GM11168 (cell line): Measurements from ENCODE around the gene PLCH2.
"Not testable (repeated sequence)": the region's sequence is repeated elsewhere in the genome, so short reads cannot be mapped to it uniquely, and the experiment has no call there.

ENCODE experiments used
- in situ Hi-C: fragments of 300-500 bp; cut with MboI; formaldehyde crosslinking; loops from one replicate; pipeline ENCODE4 v1.12.0; 2022; ENCODE audit warnings: low sequenced_read_pairs; ENCODE audit not compliant: unreplicated experiment

The PLCH2 gene

GRCh38 chr1:2476061-2476999 is at the start of gene PLCH2:
PLCH2 (plus strand) TSS chr1:2476289; CDS start chr1:2476589, 300 bp downstream.
- in situ Hi-C loops, result no loop called here

DNA sequence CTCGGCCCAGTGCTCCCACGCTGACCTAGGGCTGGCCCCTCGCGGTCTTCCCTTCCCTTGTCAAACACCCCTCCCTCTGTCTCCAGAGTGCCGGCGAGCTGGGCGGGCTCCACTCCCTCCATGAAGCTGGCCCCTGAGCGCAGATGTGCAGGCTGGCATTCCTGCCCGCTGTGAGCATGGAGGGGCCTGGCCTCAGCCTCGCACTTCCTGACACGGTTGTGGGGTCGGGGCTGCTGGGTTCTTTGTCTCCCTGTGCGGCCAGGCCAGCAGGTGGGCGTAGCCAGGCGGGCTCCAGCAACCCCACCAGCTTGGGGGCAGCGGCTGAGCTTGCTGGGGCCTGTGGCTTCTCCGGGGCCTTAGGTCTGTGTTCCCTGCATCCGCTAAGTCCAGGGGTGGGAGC is 49.5 kb upstream of the PLCH2 start:
- in situ Hi-C loops, result loop anchor here (10.0 kb wide), 1 partner anchor 98 kb away; the partner anchor contains the start of gene PANK4

DNA sequence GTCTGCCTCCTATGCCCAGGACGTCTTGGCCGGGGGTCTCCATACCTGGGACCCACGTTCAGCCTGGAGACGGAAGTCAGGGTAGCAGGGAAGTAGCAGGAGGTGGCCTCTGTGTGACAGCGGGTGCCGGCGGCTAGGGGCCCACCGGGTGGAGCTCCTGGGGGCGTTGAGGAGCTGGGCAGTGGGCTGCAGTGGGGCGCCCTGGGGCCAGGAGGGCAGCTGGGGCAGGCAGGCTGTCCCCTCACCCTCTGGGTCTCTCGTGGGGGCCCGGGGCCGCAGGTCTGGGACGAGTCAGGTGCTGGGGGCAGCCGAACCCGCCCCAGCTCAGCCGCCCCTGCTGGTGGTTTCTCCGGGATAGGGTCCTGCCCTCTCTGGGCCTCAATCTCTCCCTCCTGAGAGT is 49.0 kb upstream of the PLCH2 start:
- in situ Hi-C loops, result loop anchor here (10.0 kb wide), 1 partner anchor 98 kb away; the partner anchor contains the start of gene PANK4

- in situ Hi-C loops, result loop anchor here (10.0 kb wide), 1 partner anchor 97 kb away; the partner anchor contains the start of gene PANK4
Measured at GRCh38 chr1:2427976-2428375, 48.1 kb upstream of the PLCH2 start.

- in situ Hi-C loops, result loop anchor here (10.0 kb wide), 1 partner anchor 96 kb away; the partner anchor contains the start of gene PANK4
Measured at GRCh38 chr1:2428490-2428889, 47.6 kb upstream of the PLCH2 start.

GRCh38 chr1:2429780-2430591 is 46.1 kb upstream of the PLCH2 start:
- in situ Hi-C loops, result loop anchor here (10.0 kb wide), 1 partner anchor 95 kb away; the partner anchor contains the start of gene PANK4

DNA sequence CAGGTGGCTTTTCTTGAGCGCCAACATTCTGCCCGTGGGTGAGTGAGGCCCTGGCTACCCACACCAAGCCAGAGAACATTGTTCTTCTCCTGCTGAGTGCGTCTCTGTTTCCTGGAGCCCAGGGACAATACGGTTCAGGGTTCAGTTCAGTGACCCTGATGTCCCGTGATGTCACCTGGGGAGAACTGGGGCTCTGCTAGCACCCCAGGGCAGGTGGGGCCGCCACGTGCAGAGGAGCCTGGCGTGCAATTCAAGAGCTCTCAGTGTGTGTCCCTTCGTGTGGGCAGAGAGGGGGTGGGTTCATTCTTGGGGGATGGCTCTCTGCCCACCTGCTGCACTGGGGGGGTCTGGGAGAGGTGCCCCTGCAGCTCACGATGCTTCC is 45.5 kb upstream of the PLCH2 start:
- in situ Hi-C loops, result no loop called here

- in situ Hi-C loops, result no loop called here
Measured at GRCh38 chr1:2431103-2431502, 45.0 kb upstream of the PLCH2 start.

- in situ Hi-C loops, result no loop called here
Measured at GRCh38 chr1:2431518-2431917, 44.6 kb upstream of the PLCH2 start.

DNA sequence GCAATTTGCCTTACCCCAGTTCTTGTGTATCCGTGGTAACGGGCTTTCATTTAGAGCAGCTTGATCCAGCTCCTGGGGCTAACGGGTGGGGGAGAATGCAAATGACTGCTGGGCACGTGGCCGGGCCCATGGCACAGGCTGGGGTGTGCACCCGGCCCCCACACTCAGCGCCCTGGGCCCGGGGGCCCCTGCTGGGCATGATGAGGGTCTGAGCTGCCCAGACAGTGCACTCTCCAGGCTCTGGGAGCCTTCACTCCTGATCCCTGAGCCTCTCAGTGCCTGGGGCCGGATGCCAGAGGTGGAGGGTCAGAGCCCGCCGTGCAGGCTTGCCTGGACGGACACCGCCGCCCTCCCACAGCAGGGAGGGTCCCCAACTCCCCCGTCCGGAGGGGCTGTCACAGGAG is 43.6 kb upstream of the PLCH2 start:
- in situ Hi-C loops, result no loop called here

DNA sequence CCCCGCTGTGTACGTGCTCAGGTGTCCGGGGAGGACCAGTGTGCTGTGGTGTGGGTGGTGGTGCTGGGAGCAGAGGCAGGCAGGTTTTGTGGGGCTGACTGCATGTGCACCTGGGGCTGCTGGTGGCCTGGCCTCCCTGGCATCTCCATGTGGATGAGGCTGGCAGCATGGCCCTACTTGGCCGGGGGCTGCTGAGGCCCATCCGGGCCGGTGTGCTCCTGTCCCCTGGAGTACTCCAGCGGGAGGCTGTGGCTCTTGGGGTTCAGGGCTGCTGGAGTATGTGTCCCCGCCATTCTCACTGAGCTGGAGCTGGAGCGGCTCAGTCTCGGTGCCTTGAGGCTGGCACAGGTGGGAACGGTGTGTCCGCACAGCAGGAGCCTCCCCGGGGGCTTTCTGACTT is 42.9 kb upstream of the PLCH2 start:
- in situ Hi-C loops, result no loop called here

DNA sequence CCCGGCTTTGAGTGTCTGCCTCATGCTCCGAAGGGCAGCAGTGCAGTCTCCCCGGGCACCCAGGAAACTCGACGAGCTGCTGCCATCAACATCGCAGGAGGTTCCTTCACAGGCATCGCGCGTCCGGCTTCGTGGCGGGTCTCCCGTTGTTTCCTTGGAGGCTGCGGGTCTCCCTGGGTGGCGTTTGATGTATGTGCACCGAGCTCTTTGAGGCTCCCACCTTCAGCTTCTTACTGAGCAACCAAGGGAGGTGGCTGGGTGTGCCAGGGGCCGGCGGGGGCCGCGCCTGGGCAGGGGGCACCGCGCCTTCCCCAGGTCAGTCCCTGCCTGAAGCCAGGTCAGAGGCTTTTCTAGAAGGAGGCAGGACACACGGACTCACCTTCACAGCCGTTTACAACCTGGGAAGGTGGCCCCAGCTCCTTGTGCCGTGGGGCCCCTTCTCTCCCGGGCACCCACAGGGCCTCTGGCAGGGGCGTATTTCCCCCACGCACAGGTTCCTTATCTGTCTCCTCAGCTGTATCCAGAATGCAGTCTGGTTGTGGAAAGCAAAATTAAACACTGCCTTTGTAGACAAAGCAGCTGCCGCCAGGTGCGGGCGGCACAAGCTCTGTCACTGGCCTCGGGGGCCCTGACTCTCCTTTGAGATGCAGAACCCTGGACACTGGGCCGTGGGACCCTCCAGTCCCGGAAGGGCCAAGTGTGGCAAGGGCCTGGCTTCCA is 42.0 kb upstream of the PLCH2 start:
- in situ Hi-C loops, result no loop called here

- in situ Hi-C loops, result no loop called here
Measured at GRCh38 chr1:2435091-2435490, 41.0 kb upstream of the PLCH2 start.

DNA sequence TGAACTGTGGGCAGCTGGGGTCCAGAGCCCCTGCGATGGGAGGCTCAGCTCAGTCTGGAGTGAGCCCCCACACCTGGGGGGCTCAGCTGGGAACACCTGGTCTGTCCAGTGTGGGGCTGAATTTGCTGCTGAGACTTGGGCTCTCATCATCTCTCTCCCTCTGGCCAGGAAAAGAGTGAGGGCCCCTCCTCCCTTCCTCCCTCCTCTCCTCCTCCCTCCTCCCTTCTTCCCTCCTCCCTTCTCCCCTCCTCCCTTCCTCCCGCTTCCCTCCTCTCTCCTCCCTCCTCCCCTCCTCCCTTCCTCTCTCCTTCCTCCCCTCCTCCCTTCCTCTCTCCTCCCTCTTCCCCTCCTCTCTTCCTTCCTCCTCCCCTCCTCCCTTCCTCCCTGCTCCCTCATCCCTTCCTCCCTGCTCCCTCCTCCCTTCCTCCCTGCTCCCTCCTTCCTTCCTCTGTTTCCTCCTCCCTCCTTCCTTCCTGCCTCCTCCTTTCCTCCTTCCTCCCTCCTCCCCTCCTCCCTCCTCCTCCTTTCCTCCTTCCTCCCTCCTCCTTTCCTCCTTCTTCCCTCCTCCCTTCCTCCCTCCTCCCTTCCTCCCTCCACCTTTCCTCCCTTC is 40.2 kb upstream of the PLCH2 start:
- in situ Hi-C loops, result no loop called here

GRCh38 chr1:2436876-2437275 is 39.2 kb upstream of the PLCH2 start:
- in situ Hi-C loops, result no loop called here

DNA sequence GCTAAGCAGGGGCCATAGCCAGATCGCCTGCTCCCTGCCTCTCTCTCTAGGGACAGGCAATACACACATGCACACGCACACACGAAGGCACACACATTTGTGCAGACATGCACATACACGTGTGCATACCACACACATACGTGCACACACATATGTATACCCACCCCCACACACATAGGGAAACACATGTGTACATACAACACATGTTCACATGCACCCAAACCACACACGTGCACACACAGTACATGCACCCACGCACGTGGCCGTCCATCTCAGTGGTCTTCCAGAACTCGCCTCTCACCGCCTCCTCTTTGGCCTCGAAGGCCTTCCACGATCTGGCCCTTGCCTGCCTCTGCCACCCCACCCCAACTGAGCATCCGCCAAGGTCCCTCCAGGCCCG is 38.5 kb upstream of the PLCH2 start:
- in situ Hi-C loops, result no loop called here

DNA sequence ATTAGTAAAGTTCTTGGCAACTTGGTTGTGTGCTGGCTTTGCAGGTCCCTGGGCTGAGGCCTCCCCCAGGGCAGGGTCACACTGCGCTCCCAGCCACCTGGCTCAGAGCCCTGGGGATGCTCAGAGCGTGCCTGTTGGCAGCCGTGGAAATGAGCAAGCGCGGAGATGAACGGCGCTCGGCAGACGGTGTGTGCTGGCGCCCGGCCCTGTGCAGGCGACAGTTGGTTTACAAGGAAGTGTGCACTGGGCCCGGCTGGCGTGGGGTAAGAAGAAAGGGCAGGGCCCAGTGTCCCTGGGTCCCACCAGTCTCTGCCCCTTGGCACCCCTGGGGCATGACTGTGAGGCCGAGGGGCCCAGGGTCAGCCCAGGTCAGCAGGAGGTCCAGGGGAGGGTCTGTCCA is 38.1 kb upstream of the PLCH2 start:
- in situ Hi-C loops, result no loop called here

DNA sequence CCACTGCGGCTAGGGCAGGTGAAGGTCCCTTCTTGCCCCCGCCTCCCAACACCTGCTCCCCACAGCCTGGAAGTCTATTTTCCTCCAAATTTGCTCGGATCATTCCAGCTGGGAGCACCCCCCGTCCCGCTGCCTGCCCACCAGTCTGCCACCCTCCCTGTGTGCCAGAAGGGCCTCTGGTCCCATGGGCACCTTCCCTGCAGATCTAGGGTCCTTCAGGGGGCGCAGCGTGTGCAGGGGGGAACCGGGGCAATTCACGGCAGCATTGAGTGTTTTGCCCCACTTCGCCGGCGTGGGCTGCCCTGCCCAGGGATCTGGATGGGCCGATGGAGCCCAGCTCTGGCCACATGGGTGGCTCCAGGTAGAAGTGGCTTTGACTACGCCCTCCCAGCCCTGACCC is 37.4 kb upstream of the PLCH2 start:
- in situ Hi-C loops, result no loop called here

- in situ Hi-C loops, result no loop called here
Measured at GRCh38 chr1:2439369-2439768, 36.7 kb upstream of the PLCH2 start.

- in situ Hi-C loops, result not testable (repeated sequence)
Measured at GRCh38 chr1:2440346-2440745, 35.7 kb upstream of the PLCH2 start.
